GM18519 (cell line): ENCODE measurements around the gene LATS2.
"Not testable (repeated sequence)": the region's sequence is repeated elsewhere in the genome, so short reads cannot be mapped to it uniquely, and the experiment has no call there.

Source experiments
- ATAC-seq: cut with Tn5 transposase; IDR thresholded peaks from one replicate; pipeline ENCODE4 v1.9.1; 2021; ENCODE audit warnings: mild to moderate bottlenecking, moderate library complexity; ENCODE audit not compliant: unreplicated experiment, low FRiP score

LATS2 gene

GRCh38 chr13:20972731-20973130 lies 88.7 kb downstream of the LATS2 start:
- no peak for ATAC-seq

- no peak for ATAC-seq
Measured at GRCh38 chr13:20969182-20969581, 92.2 kb downstream of the LATS2 start.

GRCh38 chr13:20968745-20969144 lies 92.6 kb downstream of the LATS2 start:
- ATAC-seq, result no peak

- ATAC-seq, result no peak
Measured at GRCh38 chr13:20967340-20967739, 94.0 kb downstream of the LATS2 start.

GRCh38 chr13:20964904-20965303 lies 96.5 kb downstream of the LATS2 start:
- ATAC-seq, result no peak

- not testable (repeated sequence) for ATAC-seq
Measured at GRCh38 chr13:20961663-20962062, 99.7 kb downstream of the LATS2 start.

- ATAC-seq, result no peak
Measured at GRCh38 chr13:20960663-20961309, 100.6 kb downstream of the LATS2 start.

GRCh38 chr13:20957049-20957620 lies 104.3 kb downstream of the LATS2 start:
- not testable (repeated sequence) for ATAC-seq

GRCh38 chr13:20955496-20955895 lies 105.9 kb downstream of the LATS2 start:
- ATAC-seq, result no peak

- no peak for ATAC-seq
Measured at GRCh38 chr13:20953245-20953931, 108.0 kb downstream of the LATS2 start.

- no peak for ATAC-seq
Measured at GRCh38 chr13:20952838-20953237, 108.5 kb downstream of the LATS2 start.

- not testable (repeated sequence) for ATAC-seq
Measured at GRCh38 chr13:20948001-20948400, 113.4 kb downstream of the LATS2 start.

GRCh38 chr13:20945952-20946383 lies 115.4 kb downstream of the LATS2 start:
- ATAC-seq, result no peak

GRCh38 chr13:20942938-20943559 lies 118.3 kb downstream of the LATS2 start:
- ATAC-seq, result no peak

- not testable (repeated sequence) for ATAC-seq
Measured at GRCh38 chr13:20940511-20940910, 120.9 kb downstream of the LATS2 start.

- no peak for ATAC-seq
Measured at GRCh38 chr13:20940083-20940482, 121.3 kb downstream of the LATS2 start.

GRCh38 chr13:20939662-20940061 lies 121.7 kb downstream of the LATS2 start:
- ATAC-seq, result no peak

- ATAC-seq, result no peak
Measured at GRCh38 chr13:20938302-20938701, 123.1 kb downstream of the LATS2 start.

GRCh38 chr13:20927596-20928257 lies 133.7 kb downstream of the LATS2 start:
- ATAC-seq, result no peak

GRCh38 chr13:20925395-20925790 lies 136.0 kb downstream of the LATS2 start:
- ATAC-seq, result not testable (repeated sequence)
